GM19238 (cell line): Measurements from ENCODE around the gene CHIC1.
"Not testable (repeated sequence)": the region's sequence is repeated elsewhere in the genome, so short reads cannot be mapped to it uniquely, and the experiment has no call there.

Source experiments
- DNase-seq: peaks from one replicate; pipeline ENCODE4 v3.0.0; 2011; ENCODE audit warnings: low spot score; ENCODE audit not compliant: insufficient read length

The CHIC1 gene

DNA sequence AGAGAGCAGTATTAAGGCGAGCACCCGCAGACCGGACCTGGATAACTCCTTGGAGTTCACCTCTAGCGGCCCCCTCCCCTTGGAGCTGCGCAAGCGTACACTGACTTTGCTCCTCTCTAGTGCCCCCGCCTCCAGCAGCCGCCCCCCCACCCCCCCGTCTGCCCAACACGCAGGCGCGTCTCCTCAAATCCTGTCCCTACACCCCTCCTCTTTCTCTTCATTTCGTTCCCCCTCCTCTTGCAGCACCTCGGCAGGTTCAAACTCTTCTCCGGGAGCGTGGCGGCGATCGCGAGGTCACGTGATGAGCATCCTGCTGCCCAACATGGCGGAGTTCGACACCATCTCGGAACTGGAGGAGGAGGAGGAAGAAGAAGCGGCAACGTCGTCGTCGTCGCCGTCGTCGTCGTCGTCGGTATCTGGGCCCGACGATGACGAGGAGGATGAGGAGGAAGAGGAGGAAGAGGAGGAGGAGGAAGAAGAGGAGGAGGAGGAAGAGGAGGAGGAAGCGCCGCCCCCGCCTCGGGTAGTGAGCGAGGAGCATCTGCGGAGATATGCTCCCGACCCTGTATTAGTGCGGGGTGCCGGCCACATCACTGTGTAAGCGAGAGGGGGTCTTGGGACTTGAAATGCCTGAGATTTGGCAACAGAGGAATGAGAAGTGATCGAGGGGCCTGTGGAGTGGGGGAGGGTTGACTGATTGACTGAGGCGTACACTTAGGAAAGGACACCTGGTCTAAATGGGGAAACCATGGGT is at the start of gene CHIC1:
Gene CHIC1, plus strand, starts transcription at position 214 of the 754 bp plus-strand sequence. Its CDS starts 88 bp downstream, at position 302.
- DNase-seq = peak; percentile 27

DNA sequence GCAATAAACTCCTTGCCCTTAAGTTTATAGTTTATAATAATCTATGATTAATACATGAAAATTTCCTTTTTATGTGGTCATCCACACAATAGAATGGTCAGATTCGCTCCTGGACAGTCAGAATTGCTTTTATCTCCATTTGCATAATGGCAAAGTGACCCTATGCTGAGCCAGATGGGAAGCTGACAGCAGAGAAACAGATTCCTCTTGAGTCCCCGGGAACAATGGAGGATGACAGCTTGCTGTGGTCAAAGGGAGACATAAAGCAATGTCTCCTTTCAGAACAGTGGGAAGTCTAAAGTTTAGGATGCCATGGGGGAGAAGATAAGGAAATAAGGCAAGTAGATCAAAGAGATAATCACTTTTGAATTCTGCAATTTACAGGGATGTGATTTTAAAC is 40.2 kb upstream of the CHIC1 start:
- DNase-seq = not testable (repeated sequence)

DNA sequence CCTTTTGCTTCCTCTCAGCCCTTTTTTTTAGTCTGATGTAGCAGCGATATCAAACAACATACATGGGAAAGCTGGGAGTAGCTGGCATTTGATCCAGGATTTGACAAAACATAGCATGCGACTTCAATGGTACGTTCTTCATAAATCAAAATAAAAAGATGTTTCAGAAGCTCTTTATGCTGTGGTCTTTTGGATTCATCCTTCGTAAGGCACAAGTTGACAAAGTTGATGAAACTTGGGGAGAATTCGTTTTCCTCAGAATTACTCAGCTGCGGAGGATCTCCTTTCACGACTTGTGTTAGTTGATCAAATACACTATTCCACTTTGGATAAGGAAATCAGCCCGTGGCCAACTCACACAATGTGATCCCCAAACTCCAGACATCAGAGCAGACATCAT is 38.1 kb upstream of the CHIC1 start:
- no peak for DNase-seq

DNA sequence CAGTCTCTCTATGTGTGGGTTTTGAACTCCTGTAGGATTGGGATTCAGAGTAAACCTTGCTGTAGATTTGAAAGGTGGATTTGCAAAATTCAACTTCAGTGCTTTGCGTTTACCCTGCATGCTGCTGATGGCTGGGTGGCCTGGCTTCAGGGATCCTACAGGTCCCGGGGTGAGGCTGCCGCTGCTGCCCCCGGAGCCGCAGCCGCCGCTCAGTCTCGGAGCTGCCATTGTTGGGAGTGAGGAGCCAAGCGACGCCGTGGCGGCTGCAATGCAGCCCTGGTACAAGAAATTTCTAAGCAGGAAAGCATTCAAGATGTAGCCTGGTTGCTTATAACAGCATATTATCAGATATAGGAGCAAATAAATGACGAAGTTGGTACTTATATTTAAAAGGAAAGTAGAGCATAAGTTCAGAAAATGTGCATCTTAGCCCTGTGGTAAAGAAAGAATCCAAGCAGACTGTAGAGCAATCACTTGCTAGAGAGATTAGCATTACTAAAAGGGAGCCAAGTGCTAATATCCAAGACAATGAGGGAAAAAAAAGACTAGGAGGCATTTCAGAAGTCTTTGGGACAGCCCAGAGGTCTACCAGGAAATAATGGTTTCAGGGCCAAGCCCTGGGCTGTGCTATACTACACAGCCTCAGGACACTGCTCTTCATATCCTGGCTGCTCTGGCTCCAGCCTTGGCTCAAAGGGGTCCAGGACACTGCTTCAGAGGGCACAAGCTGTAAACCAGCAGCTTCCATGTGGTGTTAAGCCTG is 36.9 kb upstream of the CHIC1 start:
- no peak for DNase-seq

DNA sequence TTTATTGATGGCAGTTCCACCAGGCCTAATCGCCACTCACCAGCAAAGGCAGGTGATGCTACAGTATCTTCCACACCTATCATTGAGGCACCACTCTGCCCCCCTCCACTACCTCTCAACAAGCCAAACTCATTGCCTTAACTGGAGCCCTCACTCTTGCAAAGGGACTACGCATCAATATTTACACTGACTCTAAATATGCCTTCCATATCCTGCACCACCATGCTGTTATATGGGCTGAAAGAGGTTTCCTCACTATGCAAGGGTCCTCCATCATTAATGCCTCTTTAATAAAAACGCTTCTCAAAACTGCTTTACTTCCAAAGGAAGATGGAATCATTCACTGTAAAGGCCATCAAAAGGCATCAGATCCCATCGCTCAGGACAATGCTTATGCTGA is 31.3 kb upstream of the CHIC1 start:
- not testable (repeated sequence) for DNase-seq

DNA sequence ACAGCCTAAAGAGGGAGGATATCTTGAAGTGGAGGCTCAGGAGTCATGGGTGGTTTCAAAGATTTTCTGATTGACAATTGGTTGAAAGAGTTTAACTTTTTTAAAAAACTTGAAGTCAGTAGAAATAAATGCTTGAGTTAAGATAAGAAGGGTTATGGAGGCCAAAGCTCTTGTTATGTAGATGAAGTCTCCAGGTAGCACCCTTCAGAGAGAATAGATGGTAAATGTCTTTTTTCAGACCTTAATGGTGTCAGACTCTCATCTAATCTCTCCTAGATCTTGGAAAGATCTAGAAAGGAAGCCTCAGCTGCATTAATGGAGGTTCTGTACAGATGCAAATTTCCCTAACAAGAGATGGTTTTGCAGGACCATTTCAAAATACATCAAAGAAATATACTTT is 6.8 kb upstream of the CHIC1 start:
- DNase-seq = no peak

DNA sequence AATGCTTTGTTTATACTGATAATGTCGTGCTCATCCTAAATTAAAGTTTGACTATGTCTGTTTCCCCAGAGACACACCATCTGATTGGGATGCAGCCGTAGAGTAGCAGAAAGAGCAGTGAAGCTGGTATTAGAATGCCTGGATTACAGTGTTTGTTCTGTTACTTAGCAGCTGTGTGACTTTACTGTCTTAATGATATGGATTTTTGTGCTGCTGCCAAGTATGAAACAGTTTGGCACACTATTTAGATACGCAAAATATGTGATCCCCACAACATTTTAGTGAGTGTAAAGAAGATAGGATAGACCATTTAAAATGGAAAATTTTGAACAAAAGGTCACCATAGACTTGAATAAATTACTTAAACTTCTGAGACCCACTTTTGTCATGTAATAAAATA is 1.2 kb upstream of the CHIC1 start:
- DNase-seq = no peak

DNA sequence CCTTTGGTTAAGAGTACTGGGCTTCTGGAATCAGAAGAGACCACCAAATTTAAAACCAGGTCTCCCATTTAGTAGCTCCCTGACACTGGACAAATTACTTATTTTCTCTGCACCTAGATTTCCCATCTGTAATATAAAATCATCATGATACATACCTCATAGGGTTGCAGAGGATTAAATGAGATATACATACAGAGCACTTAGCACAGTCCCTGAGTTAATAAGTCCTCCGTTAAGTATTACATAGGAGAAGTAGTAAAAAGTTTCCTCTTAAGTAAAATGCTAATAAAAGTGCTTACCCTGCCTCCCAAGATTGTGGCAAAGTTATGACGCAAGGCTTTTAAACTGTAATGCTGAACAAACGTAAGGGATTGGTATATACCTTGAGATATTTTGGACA is 539 bp upstream of the CHIC1 start:
- DNase-seq = no peak

DNA sequence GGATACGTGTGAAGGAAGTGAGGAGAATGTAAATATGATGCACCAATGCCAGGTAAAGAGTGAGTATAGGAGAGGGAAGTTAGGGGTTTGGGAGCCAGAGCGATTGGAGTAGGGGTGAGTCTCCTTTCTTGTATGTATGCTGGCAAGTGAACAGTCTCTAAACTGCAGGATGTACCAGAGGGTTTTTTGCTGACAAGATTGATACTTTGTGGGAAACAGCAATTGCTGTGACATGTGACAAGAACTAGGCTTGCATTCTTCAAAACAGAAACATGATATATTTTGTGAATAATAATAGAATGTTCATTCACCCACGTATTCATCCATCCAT is 706 bp downstream of the CHIC1 start:
- DNase-seq = no peak

DNA sequence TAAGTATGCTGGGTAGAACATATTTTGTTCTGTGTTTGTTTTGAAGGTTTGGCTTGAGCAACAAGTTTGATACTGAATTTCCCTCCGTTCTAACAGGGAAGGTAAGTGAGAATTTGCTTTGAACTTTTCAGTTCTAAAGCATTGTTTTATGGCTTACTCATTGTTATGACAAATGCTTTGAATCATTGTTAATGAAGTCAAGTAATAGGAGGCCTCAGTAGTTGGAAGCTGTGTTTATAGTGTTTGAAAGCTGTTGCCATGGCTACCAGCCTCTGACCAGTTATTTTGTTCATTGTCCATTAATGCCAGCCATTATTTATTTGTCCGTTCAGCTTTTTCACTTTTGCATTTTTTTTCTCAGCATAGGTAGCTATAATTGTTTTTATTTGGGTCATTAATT is 14.4 kb downstream of the CHIC1 start:
- DNase-seq = no peak

DNA sequence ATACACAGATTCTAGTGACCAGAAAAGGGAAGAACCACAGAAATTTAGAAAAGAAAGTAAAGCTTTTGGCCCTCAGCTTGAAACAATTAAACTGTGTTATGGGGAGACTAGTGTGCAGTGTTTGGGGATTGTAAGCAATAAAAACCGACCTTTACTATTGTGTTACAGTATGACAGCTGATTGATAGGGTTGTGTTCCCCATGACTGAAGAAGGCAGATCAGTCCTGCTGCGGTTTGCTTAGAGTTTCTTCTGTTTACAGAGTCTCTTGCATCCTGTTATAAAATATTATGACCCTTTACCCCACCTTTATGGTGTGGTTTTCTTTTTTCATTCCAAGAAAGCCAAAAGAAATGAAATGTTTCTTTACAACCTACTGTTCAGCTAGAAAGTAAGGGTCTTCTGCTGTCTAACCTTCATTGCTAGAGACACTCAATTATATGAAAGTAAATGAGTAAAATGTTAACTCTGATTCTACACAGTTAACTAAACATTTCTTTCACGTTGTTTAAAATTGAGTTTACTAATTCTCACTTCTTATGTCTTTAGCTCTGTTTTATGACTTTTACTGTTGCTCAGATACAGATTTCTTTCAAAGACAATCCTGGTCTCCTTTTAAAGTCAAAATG is 18.1 kb downstream of the CHIC1 start:
- DNase-seq = no peak

DNA sequence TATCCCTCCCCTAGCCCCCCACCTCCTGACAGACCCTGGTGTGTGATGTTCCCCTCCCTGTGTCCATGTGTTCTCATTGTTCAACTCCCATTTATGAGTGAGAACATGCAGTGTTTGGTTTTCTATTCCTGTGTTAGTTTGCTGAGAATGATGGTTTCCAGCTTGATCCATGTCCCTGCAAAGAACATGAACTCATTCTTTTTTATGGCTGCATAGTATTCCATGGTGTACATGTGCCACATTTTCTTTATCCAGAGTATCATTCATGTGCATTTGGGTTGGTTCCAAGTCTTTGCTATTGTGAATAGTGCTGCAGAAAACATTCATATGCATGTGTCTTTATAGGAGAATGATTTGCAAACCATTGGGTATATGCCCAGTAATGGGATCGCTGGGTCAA is 34.8 kb downstream of the CHIC1 start:
- not testable (repeated sequence) for DNase-seq

DNA sequence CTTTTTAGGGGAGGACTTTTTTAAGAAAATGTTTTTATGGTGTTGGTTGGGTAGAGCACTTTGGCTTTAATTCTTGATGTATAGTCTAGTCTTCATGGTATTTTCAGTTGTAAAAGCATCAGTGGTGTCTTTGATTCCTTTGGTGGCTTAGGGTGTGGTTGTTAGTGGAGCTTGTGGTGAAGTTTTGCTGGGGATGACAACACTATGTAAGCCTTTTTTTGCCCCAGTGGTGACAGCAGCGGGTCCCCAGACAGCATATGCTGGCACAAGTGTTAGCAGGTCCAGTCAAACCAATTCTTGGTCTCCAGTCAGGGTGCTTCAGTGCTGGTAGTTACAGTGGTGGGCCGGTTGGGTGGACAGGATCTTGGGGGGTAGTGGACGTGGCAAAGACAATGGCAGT is 52.0 kb downstream of the CHIC1 start:
- DNase-seq = no peak

DNA sequence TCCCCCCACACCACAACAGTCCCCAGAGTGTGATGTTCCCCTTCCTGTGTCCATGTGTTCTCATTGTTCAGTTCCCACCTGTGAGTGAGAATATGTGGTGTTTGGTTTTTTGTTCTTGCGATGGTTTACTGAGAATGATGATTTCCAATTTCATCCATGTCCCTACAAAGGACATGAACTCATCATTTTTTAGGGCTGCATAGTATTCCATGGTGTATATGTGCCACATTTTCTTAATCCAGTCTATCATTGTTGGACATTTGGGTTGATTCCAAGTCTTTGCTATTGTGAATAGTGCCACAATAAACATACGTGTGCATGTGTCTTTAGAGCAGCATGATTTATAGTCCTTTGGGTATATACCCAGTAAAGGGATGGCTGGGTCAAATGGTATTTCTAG is 78.7 kb downstream of the CHIC1 start:
- DNase-seq = not testable (repeated sequence)

DNA sequence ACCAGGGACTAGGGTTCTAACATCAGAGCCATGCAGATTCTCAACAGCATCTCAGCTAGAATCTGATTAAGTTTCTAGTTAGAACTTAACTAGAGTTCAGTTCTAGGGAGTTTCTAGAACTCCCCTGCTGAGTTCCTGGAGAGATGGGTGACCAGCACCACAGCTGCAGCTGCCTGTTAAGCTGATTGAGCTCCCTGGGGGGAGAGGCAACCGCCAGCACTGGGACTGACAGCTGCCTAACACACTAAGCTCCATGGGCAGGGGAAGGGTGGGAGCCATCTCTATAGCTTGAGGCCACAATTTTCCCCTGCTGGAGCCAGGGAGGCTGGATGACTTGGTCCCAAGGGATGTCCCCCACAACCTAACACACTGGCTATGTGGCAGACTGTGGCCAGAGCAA is 84.2 kb downstream of the CHIC1 start:
- DNase-seq = no peak

DNA sequence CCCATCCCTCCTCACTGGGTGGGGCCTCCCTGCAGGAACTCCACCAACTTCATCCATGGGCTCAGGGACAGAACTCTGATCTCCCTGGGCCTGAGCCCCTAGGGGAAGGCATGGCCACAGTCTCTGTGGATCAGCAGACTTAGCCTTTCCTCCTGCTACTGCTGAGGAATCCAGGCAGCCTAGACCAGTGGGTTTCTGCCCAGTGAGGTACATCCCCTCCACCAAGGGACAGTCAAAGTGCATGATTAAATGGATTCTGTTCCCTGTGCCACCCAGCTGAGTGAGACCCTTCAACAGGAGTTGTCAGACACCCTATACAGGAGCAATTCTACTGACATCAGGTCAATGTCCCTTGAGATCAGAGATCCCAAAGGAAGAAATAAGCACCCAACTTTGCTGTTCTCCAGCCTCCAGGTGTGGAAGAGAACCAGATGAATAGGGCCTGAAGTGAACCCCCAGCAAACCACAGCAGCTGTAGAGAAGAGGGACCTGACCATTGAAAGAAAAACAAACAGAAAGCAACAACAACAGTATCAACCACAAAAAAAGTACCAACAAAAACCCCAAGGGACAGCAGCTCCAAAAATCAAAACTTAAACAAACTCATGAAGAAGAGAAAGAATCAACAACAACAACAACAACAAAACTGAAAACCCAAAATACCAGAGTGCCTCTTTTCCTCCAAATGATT is 84.8 kb downstream of the CHIC1 start:
- DNase-seq = no peak

DNA sequence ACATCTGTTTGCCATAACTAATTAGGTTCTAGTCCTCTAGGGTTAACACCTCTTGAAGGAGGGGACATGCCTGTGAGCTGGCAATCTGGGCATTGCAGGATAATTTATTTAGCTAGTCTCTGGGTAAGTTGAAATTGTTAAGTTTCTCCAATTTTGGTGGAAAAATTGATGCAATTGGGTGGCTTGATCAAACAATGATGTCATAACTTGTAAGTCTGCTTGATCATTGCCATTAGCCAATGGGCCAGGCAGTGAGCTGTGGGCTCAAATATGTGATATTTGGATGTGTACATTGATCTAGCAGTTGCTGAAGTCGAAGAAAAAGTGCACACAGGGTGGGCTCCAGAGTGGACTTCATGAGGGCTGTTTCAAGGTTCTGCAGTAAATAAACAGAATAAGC is 98.3 kb downstream of the CHIC1 start:
- not testable (repeated sequence) for DNase-seq

DNA sequence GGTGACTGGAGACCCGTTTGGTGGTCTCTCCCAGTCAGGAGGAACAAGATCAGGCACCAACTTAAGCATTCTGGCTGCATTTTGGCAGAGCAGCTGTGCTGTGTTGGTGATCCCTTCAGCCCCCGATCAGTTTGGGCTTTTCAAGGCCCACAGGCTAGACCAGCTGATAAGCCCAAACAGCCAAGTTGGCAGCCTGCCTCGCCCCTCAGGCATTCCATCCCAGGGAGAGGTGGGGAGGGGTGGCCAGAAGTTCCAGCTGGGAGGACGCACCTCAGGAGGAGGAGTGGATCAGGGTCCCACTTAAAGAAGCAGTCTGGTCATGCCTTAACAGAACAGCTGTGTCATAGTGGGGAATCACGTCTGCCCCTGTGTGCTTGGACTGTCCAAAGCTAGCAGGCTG is 105.8 kb downstream of the CHIC1 start:
- no peak for DNase-seq

DNA sequence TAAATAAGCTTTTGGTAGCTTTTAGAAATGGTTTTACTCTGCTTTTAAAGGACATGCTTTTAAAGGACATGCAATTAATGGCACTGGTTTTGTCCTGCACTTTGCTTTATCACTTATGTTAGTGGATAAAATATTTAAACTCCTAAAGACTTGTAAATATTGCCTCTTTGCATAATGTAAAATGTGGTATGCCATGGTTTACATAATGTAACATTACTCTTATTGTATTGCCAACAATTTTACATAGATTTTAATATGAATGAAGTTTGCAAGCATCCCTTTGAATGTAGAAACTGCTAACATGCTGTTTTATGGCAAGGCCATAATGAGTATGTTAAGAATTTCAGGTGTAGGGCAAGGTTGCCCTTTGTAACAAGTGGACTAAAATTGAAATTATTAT is 118.4 kb downstream of the CHIC1 start:
- no peak for DNase-seq

DNA sequence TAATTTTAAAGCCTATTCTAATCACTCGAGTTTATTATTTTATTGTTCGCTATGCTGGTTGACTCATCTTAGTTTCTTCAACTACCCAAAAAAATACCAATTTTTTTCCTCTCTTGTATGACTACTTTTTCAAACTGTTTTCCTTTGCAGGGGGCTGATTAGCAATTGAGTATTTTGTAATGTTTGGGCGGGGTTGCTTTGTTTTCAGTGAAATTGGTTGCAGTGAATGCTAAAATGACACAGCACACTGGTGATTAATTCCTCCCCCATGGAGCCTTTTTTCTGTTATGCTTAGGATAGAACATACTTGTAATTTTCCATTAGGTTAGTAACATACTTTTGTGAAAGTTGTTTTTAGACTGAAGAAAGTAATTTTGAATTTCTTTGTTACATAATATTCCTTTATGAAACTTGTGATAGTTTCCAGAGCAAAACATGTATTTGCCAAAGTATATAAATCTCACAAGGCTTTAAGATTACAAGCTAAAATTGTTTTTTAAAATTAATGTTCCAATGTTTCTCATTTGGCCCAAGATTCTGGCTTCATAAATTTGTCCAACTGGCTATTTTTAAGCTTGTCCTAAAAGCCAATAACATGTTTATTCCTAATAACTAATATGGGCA is 120.4 kb downstream of the CHIC1 start:
- DNase-seq = no peak

DNA sequence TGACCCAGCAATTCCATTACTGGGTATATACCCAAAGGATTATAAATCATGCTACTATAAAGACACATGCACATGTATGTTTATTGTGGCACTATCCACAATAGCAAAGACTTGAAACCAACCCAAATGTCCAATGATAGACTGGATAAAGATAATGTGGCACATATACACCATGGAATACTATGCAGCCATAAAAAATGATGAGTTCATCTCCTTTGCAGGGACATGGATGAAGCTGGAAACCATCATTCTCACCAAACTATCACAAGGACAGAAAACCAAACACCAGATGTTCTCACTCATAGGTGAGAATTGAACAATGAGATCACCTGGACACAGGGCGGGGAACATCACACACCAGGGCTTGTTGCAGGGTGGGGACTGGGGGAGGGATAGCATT is 144.0 kb downstream of the CHIC1 start:
- not testable (repeated sequence) for DNase-seq

DNA sequence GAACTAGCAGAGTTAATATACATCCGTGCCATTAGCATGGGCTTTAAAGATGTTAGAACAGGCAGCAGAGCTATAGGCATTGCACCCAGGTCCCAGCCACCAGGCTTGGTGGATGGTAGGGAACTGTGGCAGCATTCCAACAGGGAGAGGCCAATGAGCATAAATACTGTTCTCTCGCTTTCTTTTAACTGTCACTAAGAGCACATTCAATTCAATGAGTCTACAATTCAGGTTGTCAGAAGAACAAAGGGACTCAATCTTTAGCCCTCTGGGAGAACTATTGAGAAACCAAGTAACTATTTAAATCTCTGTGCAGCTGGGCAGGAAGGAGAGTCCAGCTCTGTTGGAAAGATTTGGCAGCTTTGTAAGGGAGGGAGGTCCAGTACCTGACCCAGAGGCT is 165.6 kb downstream of the CHIC1 start:
- no peak for DNase-seq
